ENCODE measurements around the gene FOXJ3.
"Not testable (repeated sequence)": the region's sequence is repeated elsewhere in the genome, so short reads cannot be mapped to it uniquely, and the experiment has no call there.

Gene FOXJ3

GRCh38 chr1:42219627-42220026, 115.4 kb downstream of the FOXJ3 start:
- Histone ChIP-seq H3K4me1 (ENCODE audit: control insufficient read depth, insufficient read depth, low read length, unreplicated experiment) (peaks cover 32% of the 10 kb centered on the region), H3K27me3 (ENCODE audit: insufficient read depth, low read length) (no peaks in the 10 kb centered on the region), H3K36me3 (ENCODE audit: insufficient read depth, low read length) (no peaks in the 10 kb centered on the region), H3K4me3 (ENCODE audit: low read depth, low read length) (no peak overlapping the region), H2AFZ (ENCODE audit: low read length, unreplicated experiment) (no peak overlapping the region), H3K27ac (ENCODE audit: low read depth, low read length) (no peak overlapping the region), H3K79me2 (ENCODE audit: control insufficient read depth, insufficient read depth, low read length, unreplicated experiment) (peaks cover 17% of the 10 kb centered on the region)

- H3K36me3 ChIP-seq (ENCODE audit: insufficient read depth, low read length): peaks cover 8% of the 10 kb centered on the region; the same call in 1 of the 2 replicates
- peaks cover 41% of the 10 kb centered on the region for H3K79me2 ChIP-seq (ENCODE audit: control insufficient read depth, insufficient read depth, low read length, unreplicated experiment)
- peak overlapping the region; percentile 64 for H3K27ac ChIP-seq (ENCODE audit: low read depth, low read length)
These were observed 120.6 kb downstream of the FOXJ3 start for GRCh38 chr1:42214447-42214871.

GRCh38 chr1:42211224-42211623, 123.8 kb downstream of the FOXJ3 start:
- Histone ChIP-seq H3K4me1 (ENCODE audit: control insufficient read depth, insufficient read depth, low read length, unreplicated experiment) (peaks cover 38% of the 10 kb centered on the region), H2AFZ (ENCODE audit: low read length, unreplicated experiment) (no peak overlapping the region), H3K27me3 (ENCODE audit: insufficient read depth, low read length) (no peaks in the 10 kb centered on the region), H3K36me3 (ENCODE audit: insufficient read depth, low read length) (peaks cover 8% of the 10 kb centered on the region), H3K27ac (ENCODE audit: low read depth, low read length) (peak overlapping the region; percentile 7; the same call in 1 of the 2 replicates), H3K4me3 (ENCODE audit: low read depth, low read length) (no peak overlapping the region), H3K79me2 (ENCODE audit: control insufficient read depth, insufficient read depth, low read length, unreplicated experiment) (peaks cover 49% of the 10 kb centered on the region)

More at GRCh38 chr1:42214447-42214871, 120.6 kb downstream of the FOXJ3 start:
- Histone ChIP-seq H3K4me3 (ENCODE audit: low read depth, low read length) (peak overlapping the region; percentile 42; the same call in 1 of the 2 replicates), H3K4me1 (ENCODE audit: control insufficient read depth, insufficient read depth, low read length, unreplicated experiment) (peaks cover 53% of the 10 kb centered on the region), H2AFZ (ENCODE audit: low read length, unreplicated experiment) (no peak overlapping the region), H3K27me3 (ENCODE audit: insufficient read depth, low read length) (no peaks in the 10 kb centered on the region)

GRCh38 chr1:42210421-42211133, 124.5 kb downstream of the FOXJ3 start:
- Histone ChIP-seq H3K27ac (ENCODE audit: low read depth, low read length) (peak overlapping the region; percentile 7; the same call in 1 of the 2 replicates), H3K36me3 (ENCODE audit: insufficient read depth, low read length) (peaks cover 8% of the 10 kb centered on the region), H3K79me2 (ENCODE audit: control insufficient read depth, insufficient read depth, low read length, unreplicated experiment) (peaks cover 49% of the 10 kb centered on the region), H3K27me3 (ENCODE audit: insufficient read depth, low read length) (no peaks in the 10 kb centered on the region), H3K4me3 (ENCODE audit: low read depth, low read length) (no peak overlapping the region), H2AFZ (ENCODE audit: low read length, unreplicated experiment) (no peak overlapping the region), H3K4me1 (ENCODE audit: control insufficient read depth, insufficient read depth, low read length, unreplicated experiment) (peaks cover 38% of the 10 kb centered on the region)

- no peak overlapping the region for H3K27ac ChIP-seq (ENCODE audit: low read depth, low read length)
- no peak overlapping the region for H3K4me3 ChIP-seq (ENCODE audit: low read depth, low read length)
- no peaks in the 10 kb centered on the region for H3K27me3 ChIP-seq (ENCODE audit: insufficient read depth, low read length)
- H3K79me2 ChIP-seq (ENCODE audit: control insufficient read depth, insufficient read depth, low read length, unreplicated experiment): peaks cover 49% of the 10 kb centered on the region
- H2AFZ ChIP-seq (ENCODE audit: low read length, unreplicated experiment): no peak overlapping the region
- H3K4me1 ChIP-seq (ENCODE audit: control insufficient read depth, insufficient read depth, low read length, unreplicated experiment): peaks cover 31% of the 10 kb centered on the region
- peaks cover 12% of the 10 kb centered on the region for H3K36me3 ChIP-seq (ENCODE audit: insufficient read depth, low read length)
These were observed 125.3 kb downstream of the FOXJ3 start for GRCh38 chr1:42209526-42210251.

- Histone ChIP-seq H3K79me2 (ENCODE audit: control insufficient read depth, insufficient read depth, low read length, unreplicated experiment) (peaks cover 31% of the 10 kb centered on the region), H3K36me3 (ENCODE audit: insufficient read depth, low read length) (peaks cover 15% of the 10 kb centered on the region), H3K4me1 (ENCODE audit: control insufficient read depth, insufficient read depth, low read length, unreplicated experiment) (peaks cover 17% of the 10 kb centered on the region)
- not testable (repeated sequence) for H2AFZ ChIP-seq (ENCODE audit: low read length, unreplicated experiment); H3K27ac ChIP-seq (ENCODE audit: low read depth, low read length); H3K4me3 ChIP-seq (ENCODE audit: low read depth, low read length); H3K27me3 ChIP-seq (ENCODE audit: insufficient read depth, low read length)
These were observed 128.1 kb downstream of the FOXJ3 start for GRCh38 chr1:42206930-42207329.

GRCh38 chr1:42206164-42206563, 128.9 kb downstream of the FOXJ3 start:
- Histone ChIP-seq H3K27me3 (ENCODE audit: insufficient read depth, low read length) (no peaks in the 10 kb centered on the region), H3K79me2 (ENCODE audit: control insufficient read depth, insufficient read depth, low read length, unreplicated experiment) (peaks cover 27% of the 10 kb centered on the region), H3K4me1 (ENCODE audit: control insufficient read depth, insufficient read depth, low read length, unreplicated experiment) (peaks cover 12% of the 10 kb centered on the region), H2AFZ (ENCODE audit: low read length, unreplicated experiment) (no peak overlapping the region), H3K4me3 (ENCODE audit: low read depth, low read length) (no peak overlapping the region), H3K36me3 (ENCODE audit: insufficient read depth, low read length) (peaks cover 20% of the 10 kb centered on the region), H3K27ac (ENCODE audit: low read depth, low read length) (no peak overlapping the region)

- no peaks in the 10 kb centered on the region for H3K4me1 ChIP-seq (ENCODE audit: control insufficient read depth, insufficient read depth, low read length, unreplicated experiment)
- peaks cover 34% of the 10 kb centered on the region for H3K36me3 ChIP-seq (ENCODE audit: insufficient read depth, low read length)
- no peaks in the 10 kb centered on the region for H3K27me3 ChIP-seq (ENCODE audit: insufficient read depth, low read length)
- no peak overlapping the region for H3K4me3 ChIP-seq (ENCODE audit: low read depth, low read length)
- H2AFZ ChIP-seq (ENCODE audit: low read length, unreplicated experiment): no peak overlapping the region
- H3K79me2 ChIP-seq (ENCODE audit: control insufficient read depth, insufficient read depth, low read length, unreplicated experiment): no peaks in the 10 kb centered on the region
- no peak overlapping the region for H3K27ac ChIP-seq (ENCODE audit: low read depth, low read length)
These were observed 133.0 kb downstream of the FOXJ3 start for GRCh38 chr1:42201986-42202385.

GRCh38 chr1:42198251-42198650, 136.8 kb downstream of the FOXJ3 start:
- Histone ChIP-seq H3K27ac (ENCODE audit: low read depth, low read length) (no peak overlapping the region), H3K79me2 (ENCODE audit: control insufficient read depth, insufficient read depth, low read length, unreplicated experiment) (no peaks in the 10 kb centered on the region), H3K4me1 (ENCODE audit: control insufficient read depth, insufficient read depth, low read length, unreplicated experiment) (no peaks in the 10 kb centered on the region), H3K36me3 (ENCODE audit: insufficient read depth, low read length) (peaks cover 47% of the 10 kb centered on the region), H3K27me3 (ENCODE audit: insufficient read depth, low read length) (no peaks in the 10 kb centered on the region), H3K4me3 (ENCODE audit: low read depth, low read length) (no peak overlapping the region), H2AFZ (ENCODE audit: low read length, unreplicated experiment) (no peak overlapping the region)

GRCh38 chr1:42195841-42196240, 139.2 kb downstream of the FOXJ3 start:
- H3K79me2 ChIP-seq (ENCODE audit: control insufficient read depth, insufficient read depth, low read length, unreplicated experiment): no peaks in the 10 kb centered on the region
- no peaks in the 10 kb centered on the region for H3K27me3 ChIP-seq (ENCODE audit: insufficient read depth, low read length)
- peaks cover 35% of the 10 kb centered on the region for H3K36me3 ChIP-seq (ENCODE audit: insufficient read depth, low read length)
- H2AFZ ChIP-seq (ENCODE audit: low read length, unreplicated experiment): no peak overlapping the region
- no peak overlapping the region for H3K4me3 ChIP-seq (ENCODE audit: low read depth, low read length)
- no peak overlapping the region for H3K27ac ChIP-seq (ENCODE audit: low read depth, low read length)
- no peaks in the 10 kb centered on the region for H3K4me1 ChIP-seq (ENCODE audit: control insufficient read depth, insufficient read depth, low read length, unreplicated experiment)

- no peak overlapping the region for H2AFZ ChIP-seq (ENCODE audit: low read length, unreplicated experiment)
- no peak overlapping the region for H3K4me3 ChIP-seq (ENCODE audit: low read depth, low read length)
- H3K4me1 ChIP-seq (ENCODE audit: control insufficient read depth, insufficient read depth, low read length, unreplicated experiment): no peaks in the 10 kb centered on the region
- H3K79me2 ChIP-seq (ENCODE audit: control insufficient read depth, insufficient read depth, low read length, unreplicated experiment): no peaks in the 10 kb centered on the region
- H3K27ac ChIP-seq (ENCODE audit: low read depth, low read length): no peak overlapping the region
- H3K27me3 ChIP-seq (ENCODE audit: insufficient read depth, low read length): no peaks in the 10 kb centered on the region
- peaks cover 45% of the 10 kb centered on the region for H3K36me3 ChIP-seq (ENCODE audit: insufficient read depth, low read length)
These were observed 142.9 kb downstream of the FOXJ3 start for GRCh38 chr1:42192106-42192505.
